Hepatic stellate cell (primary cell): ENCODE measurements around the gene ANTXRL.
"Not testable (repeated sequence)": the region's sequence is repeated elsewhere in the genome, so short reads cannot be mapped to it uniquely, and the experiment has no call there.

Source experiments
- DNase-seq: peaks from one replicate; pipeline ENCODE4 v3.0.0; 2011; ENCODE audit warnings: low spot score

ANTXRL gene

GRCh38 chr10:46365484-46365883 lies 78.7 kb downstream of the ANTXRL start:
- DNase-seq, result not testable (repeated sequence)

- DNase-seq, result not testable (repeated sequence)
Measured at GRCh38 chr10:46367209-46367608, 80.4 kb downstream of the ANTXRL start.

DNA sequence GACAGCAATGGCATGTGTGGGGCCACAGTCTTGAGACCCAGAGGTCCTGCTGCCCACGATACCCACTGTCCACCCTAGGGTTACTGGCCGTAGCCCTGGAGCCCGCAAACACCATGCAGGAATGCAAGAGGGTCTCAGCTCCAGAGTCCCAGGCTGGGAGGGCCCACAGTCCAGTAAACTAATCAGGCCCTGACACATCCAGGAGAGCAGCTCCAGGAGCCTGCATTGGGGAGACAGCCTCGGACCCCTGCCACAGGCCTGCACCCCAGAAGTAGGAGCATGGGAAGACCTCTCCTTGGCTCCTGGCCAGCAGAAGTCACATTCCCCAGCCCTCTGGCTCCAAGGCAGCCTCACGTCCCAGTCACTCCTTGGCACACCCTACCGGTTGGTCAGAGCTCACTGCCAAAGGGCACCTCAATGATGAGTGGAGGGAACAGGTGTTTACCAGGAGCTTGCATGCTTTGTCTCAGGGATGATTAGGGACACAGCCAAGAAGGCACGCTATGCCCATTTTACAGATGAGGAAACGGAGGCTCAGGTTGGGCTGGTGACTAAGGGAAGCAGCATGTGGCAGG lies 81.0 kb downstream of the ANTXRL start:
- DNase-seq, result not testable (repeated sequence)

DNA sequence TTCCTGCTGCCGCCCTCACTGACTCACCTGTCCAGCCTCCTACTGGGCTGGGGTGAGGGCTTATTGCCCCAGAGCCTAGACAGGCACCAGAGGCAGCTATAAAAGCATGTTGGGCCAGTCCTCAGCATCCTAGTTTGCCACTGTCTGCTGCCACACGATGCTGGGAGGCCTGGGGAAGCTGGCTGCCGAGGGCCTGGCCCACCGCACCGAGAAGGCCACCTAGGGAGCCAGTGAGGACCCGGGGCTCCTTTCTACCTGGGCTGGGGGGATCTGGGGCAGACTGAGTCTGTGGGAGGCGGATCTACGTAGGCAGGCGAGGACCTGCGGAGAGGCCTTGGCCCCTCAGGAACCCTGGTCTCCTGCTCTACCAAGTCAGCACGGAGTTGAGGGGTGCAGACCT lies 82.2 kb downstream of the ANTXRL start:
- not testable (repeated sequence) for DNase-seq

GRCh38 chr10:46374410-46374809 lies 87.6 kb downstream of the ANTXRL start:
- not testable (repeated sequence) for DNase-seq

DNA sequence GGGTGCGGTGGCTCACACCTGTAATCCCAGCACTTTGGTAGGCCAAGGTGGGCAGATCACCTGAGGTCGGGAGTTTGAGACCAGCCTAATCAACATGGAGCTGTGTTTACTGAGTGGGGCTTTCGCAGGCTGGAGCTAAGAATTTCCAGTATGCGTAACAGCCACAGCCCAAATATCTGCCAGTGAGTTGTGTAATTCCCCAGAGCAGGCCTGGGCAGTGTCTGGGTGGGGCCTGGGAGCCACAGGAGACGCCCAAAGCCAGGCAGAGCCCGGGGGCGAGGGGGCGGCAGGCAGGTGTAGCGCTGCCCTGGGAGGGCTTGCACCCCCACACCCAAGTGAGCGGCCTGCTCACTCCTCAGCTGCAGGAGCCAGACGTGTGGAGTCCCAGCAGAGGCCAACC lies 88.6 kb downstream of the ANTXRL start, which contains the start of gene ANXA8L1:
ANXA8L1 (plus strand) TSS at position 371 of the 400 bp plus-strand sequence. CDS start 76 bp downstream, outside the sequence.
- DNase-seq, result not testable (repeated sequence)

DNA sequence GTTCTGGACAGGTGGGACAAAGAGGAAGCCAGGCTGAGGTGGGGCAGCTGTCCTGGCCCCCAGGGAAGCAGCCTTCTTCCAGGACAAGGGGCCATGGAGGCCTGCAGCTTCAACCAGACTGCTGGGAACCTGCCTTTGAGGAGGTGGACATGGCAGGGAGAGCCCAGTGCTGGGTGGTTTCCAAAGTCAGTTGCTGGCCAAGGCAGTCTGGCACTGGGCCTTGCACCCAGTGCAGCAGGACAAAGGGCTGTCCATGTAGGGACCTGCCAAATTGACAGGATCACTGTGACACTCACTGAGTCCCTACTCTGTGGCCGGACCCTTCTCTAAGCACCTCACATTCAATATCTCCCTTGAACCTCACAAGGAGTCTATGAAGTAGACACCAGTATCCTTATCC lies 90.2 kb downstream of the ANTXRL start:
- DNase-seq, result not testable (repeated sequence)

DNA sequence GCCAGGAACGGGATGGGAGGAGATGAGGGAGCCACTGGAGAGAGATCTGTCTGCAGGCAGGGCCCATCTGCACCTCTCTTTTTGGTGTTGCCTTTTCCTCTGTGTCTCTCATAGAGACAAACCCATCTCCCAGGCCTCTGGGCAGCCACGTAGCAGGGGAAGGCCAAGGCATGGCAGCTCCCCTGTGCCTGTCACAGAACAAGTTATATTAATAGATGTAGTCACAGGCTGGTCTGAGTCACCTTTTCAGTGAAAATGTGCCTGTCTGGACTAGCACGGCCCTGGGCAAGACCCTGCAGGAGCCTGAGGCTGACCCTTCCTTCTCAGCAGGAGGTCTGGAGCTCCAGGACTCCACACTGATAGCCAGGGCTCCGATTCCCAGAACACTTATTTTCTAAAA lies 90.9 kb downstream of the ANTXRL start:
- not testable (repeated sequence) for DNase-seq

GRCh38 chr10:46378108-46378507 lies 91.3 kb downstream of the ANTXRL start:
- not testable (repeated sequence) for DNase-seq

GRCh38 chr10:46379233-46379848 lies 92.5 kb downstream of the ANTXRL start:
- not testable (repeated sequence) for DNase-seq
